Smooth muscle cell (in vitro differentiated cells): ENCODE results near the gene EBF4. TPM values are rescaled to one million over a fixed set of nuclear protein-coding genes. Genes with fewer than 3 reads are reported as not detected.

Experiments
- DNase-seq: peaks from one replicate; lab custom pipeline; 2025; ENCODE audit not compliant: unreplicated experiment; lab: John Stamatoyannopoulos, UW
- H2AFZ ChIP-seq: fragments of 200-600 bp; sonication (generic); 2 replicates; pipeline ENCODE4 v1.6.0; 2016; ENCODE audit warnings: antibody characterized with exemption, low read depth, mild to moderate bottlenecking
- H3F3A ChIP-seq: fragments of 200-600 bp; sonication (generic); 2 replicates; pipeline ENCODE4 v1.6.0; 2017; ENCODE audit warnings: antibody characterized with exemption, low read depth
- H3K27ac ChIP-seq: fragments of 200-600 bp; sonication (generic); 2 replicates; pipeline ENCODE4 v1.5.1; 2016; ENCODE audit warnings: low read depth, mild to moderate bottlenecking
- H3K27me3 ChIP-seq: fragments of 200-600 bp; sonication (generic); 2 replicates; pipeline ENCODE4 v1.6.1; 2016; ENCODE audit warnings: low read depth, mild to moderate bottlenecking
- H3K36me3 ChIP-seq: fragments of 200-600 bp; sonication (generic); 2 replicates; pipeline ENCODE4 v1.5.1; 2016; ENCODE audit warnings: low read depth
- H3K4me1 ChIP-seq: fragments of 200-600 bp; sonication (generic); 2 replicates; pipeline ENCODE4 v1.5.1; 2016; ENCODE audit warnings: low read depth
- H3K4me2 ChIP-seq: fragments of 200-600 bp; sonication (generic); 2 replicates; pipeline ENCODE4 v1.6.0; 2016; ENCODE audit warnings: mild to moderate bottlenecking
- H3K4me3 ChIP-seq: fragments of 200-600 bp; sonication (generic); 2 replicates; pipeline ENCODE4 v1.5.1; 2016; ENCODE audit warnings: mild to moderate bottlenecking
- H3K79me2 ChIP-seq: fragments of 200-600 bp; sonication (generic); 2 replicates; pipeline ENCODE4 v1.6.0; 2016; ENCODE audit warnings: low read depth, mild to moderate bottlenecking
- H3K9ac ChIP-seq: fragments of 200-600 bp; sonication (generic); 2 replicates; pipeline ENCODE4 v1.6.0; 2016; ENCODE audit warnings: low read depth
- H3K9me3 ChIP-seq: fragments of 200-600 bp; sonication (generic); replicated peaks from 2 replicates; pipeline ENCODE4 v1.5.1; 2016; ENCODE audit warnings: low read depth
- H4K20me1 ChIP-seq: fragments of 200-600 bp; sonication (generic); 2 replicates; pipeline ENCODE4 v1.6.0; 2016; ENCODE audit warnings: low read depth
- CTCF ChIP-seq: fragments of 200-600 bp; sonication (generic); IDR thresholded peaks from 2 replicates; pipeline ENCODE4 v1.5.1; 2017; ENCODE audit warnings: borderline replicate concordance, mild to moderate bottlenecking, antibody characterized with exemption; ENCODE audit not compliant: insufficient read depth, poor library complexity, severe bottlenecking
- WGBS: methylation state at CpG from one replicate; pipeline ENCODE4 v1.1.7; 2016; ENCODE audit warnings: low lambda C conversion rate; 5-methylcytosine and 5-hydroxymethylcytosine counted together
- polyA plus RNA-seq: library from polyadenylated mRNA; unstranded; fragments of >200 nt; fragmentation: Nextera tagmentation; extraction: Ambion mirVana; gene quantifications from 2 replicates; pipeline ENCODE4 v1.2.1, GENCODE V29; 2016
- total RNA-seq: library from RNA; depleted of rRNA; stranded (reverse); fragments of >200 nt; gene quantifications from 2 replicates; pipeline ENCODE4 v1.2.3, GENCODE V29; 2014

Gene EBF4
- total and polyA plus RNA-seq, 2 experiments from 2014 or later, result 8.2 to 19.0 TPM

GRCh38 chr20:2794866-2795447 is 102.4 kb downstream of the EBF4 start:
- WGBS, result 93% methylated on average over 11 of the region's 11 CpGs
- H3K27ac ChIP-seq, result no peak overlapping the region
- no peak overlapping the region for H3K4me2 ChIP-seq
- no peak overlapping the region for H2AFZ ChIP-seq
- no peak for TF ChIP-seq CTCF
- H3K79me2 ChIP-seq, result no peaks in the 10 kb centered on the region
- no peaks in the 10 kb centered on the region for H3K9me3 ChIP-seq
- no peaks in the 10 kb centered on the region for H3K36me3 ChIP-seq
- no peak for DNase-seq
- H3K4me3 ChIP-seq, result no peak overlapping the region
- H3K27me3 ChIP-seq, result peaks cover 8% of the 10 kb centered on the region
- H3K9ac ChIP-seq, result no peak overlapping the region
- peaks cover 7% of the 10 kb centered on the region for H3K4me1 ChIP-seq
- no peaks in the 10 kb centered on the region for H3F3A ChIP-seq
- H4K20me1 ChIP-seq, result no peaks in the 10 kb centered on the region

DNA sequence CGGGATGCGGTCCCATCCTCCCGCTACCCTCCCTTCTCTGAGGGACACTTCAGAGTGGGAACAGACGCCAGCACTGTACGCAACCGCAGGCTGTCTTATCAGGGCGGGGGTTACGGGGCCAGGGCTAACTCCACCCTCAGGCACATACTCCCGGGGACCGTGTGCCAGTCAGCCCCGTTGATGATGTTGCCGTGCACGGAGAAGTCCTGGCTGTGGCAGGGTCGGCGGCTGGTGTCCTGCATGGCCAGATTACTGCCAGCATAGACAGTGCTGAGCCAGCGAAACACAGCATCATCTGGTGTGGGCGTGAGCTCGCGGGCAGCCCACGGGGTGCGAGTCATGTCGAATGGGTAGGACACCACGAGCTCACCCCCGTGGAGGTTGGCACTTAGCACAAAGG is 102.9 kb downstream of the EBF4 start:
- 95% methylated on average over 24 of the region's 24 CpGs for WGBS

DNA sequence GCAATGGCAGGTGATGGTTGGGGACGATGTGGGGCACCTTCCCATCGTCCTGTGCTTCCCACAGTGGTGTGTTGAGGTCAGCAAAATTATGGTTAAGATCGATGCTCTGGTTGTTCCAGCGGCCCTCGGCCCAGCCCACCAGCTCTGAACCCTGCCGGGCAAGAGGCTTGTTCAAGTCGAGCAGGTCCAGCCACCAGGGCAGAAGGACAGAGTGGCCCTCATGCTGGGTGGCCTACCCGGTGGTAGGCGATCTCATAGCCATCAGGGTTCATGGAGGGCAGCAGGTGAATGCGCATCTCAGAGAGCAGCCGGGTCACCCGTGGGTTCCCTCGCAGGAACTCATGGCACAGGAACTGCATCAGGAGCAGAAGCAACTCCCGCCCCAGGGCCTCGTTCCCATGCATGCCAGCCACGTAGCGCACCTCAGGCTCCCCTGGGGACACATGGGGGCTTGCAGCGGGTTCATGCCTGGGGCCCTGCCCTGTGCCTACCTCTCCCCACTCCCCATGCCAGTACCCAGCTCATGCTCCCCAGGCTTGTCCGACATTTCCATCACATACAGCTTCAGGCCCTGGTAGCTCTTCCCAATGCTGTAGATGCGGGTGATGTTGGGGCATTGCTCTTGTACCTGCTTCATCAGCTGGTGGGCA is 103.6 kb downstream of the EBF4 start:
- no peak overlapping the region for H3K27ac ChIP-seq
- H4K20me1 ChIP-seq, result no peaks in the 10 kb centered on the region
- no peak for DNase-seq
- H3K27me3 ChIP-seq, result peaks cover 14% of the 10 kb centered on the region
- no peak overlapping the region for H2AFZ ChIP-seq
- H3F3A ChIP-seq, result no peaks in the 10 kb centered on the region
- no peaks in the 10 kb centered on the region for H3K36me3 ChIP-seq
- TF ChIP-seq CTCF, result no peak
- H3K79me2 ChIP-seq, result no peaks in the 10 kb centered on the region
- WGBS, result 97% methylated on average over 19 of the region's 20 CpGs
- H3K9ac ChIP-seq, result no peak overlapping the region
- H3K4me2 ChIP-seq, result no peak overlapping the region
- H3K4me3 ChIP-seq, result no peak overlapping the region
- peaks cover 10% of the 10 kb centered on the region for H3K4me1 ChIP-seq
- no peaks in the 10 kb centered on the region for H3K9me3 ChIP-seq

More for the DNA sequence above, 102.9 kb downstream of the EBF4 start:
- H3K4me3 ChIP-seq, result no peak overlapping the region
- no peak for DNase-seq
- H4K20me1 ChIP-seq, result no peaks in the 10 kb centered on the region
- H3K27me3 ChIP-seq, result peaks cover 8% of the 10 kb centered on the region
- H2AFZ ChIP-seq, result no peak overlapping the region
- peaks cover 7% of the 10 kb centered on the region for H3K4me1 ChIP-seq
- H3K9ac ChIP-seq, result no peak overlapping the region
- no peak for TF ChIP-seq CTCF
- no peaks in the 10 kb centered on the region for H3F3A ChIP-seq
- no peaks in the 10 kb centered on the region for H3K9me3 ChIP-seq
- no peak overlapping the region for H3K4me2 ChIP-seq
- no peaks in the 10 kb centered on the region for H3K79me2 ChIP-seq
- no peaks in the 10 kb centered on the region for H3K36me3 ChIP-seq
- H3K27ac ChIP-seq, result no peak overlapping the region
